ENCODE measurements around the gene OR2T1.
"Not testable (repeated sequence)": the region's sequence is repeated elsewhere in the genome, so short reads cannot be mapped to it uniquely, and the experiment has no call there.

DNA sequence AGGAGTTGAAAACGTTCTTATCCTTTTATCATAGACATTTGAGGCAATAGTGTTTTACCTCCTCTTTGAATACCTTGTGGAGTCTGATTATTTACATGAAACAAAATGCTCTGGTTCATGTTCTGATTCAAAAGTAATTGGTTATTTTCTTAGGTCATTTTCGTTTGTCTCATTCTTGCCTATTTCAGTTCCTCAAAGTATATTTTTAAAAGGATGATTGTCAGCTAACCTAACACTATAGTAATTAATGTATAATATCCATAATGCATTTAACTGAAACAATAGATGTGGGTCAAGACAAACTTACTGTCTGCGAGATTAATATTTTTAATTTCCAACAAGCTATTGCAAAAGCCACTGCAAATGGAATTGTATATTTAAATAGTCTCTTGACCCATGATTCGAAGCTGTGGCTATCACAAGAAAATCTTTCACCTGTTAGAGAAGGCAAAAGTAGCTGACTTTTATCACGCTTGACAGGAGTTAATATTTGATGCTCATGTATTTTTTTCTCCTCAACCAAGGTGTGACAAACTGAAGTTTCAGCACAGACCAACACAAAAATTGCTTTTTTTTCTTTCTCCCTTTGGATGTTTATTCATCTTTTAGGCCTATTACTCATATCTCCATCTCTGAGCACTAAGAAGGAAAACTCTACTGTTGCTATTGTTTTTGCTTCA is 47.8 kb downstream of the OR2T1 start:
- TF ChIP-seq CTCF (conservative IDR thresholded peaks at IDR 0.05; ENCODE audit: low read length); EZH2phosphoT487 (IDR thresholded peaks at IDR 0.05; ENCODE audit: borderline replicate concordance): not testable (repeated sequence)
